Trophoblast cell (in vitro differentiated cells and primary cell): ENCODE measurements around the gene DSG2.

ENCODE experiments used
- DNase-seq, 2 donors: peaks; one replicate each; pipeline ENCODE4 v3.0.0-alpha.2; 2016
- H2AFZ ChIP-seq: 2 replicates; pipeline ENCODE4 v1.6.1; 2013; ENCODE audit warnings: low read length, moderate library complexity, mild to moderate bottlenecking; ENCODE audit not compliant: insufficient read depth, poor library complexity
- H2AK5ac ChIP-seq: 2 replicates; pipeline ENCODE4 v1.6.1; 2013; ENCODE audit warnings: mild to moderate bottlenecking, low read length
- H2BK120ac ChIP-seq: 2 replicates; pipeline ENCODE4 v1.6.1; 2013; ENCODE audit warnings: low read length, mild to moderate bottlenecking, moderate library complexity; ENCODE audit not compliant: insufficient read depth, poor library complexity
- H2BK12ac ChIP-seq: 2 replicates; pipeline ENCODE4 v1.6.1; 2013; ENCODE audit warnings: mild to moderate bottlenecking, low read length, moderate library complexity
- H2BK5ac ChIP-seq: 2 replicates; pipeline ENCODE4 v1.6.1; 2013; ENCODE audit warnings: low read length, low read depth, moderate library complexity, mild to moderate bottlenecking; ENCODE audit not compliant: poor library complexity
- H3K14ac ChIP-seq: 2 replicates; pipeline ENCODE4 v1.6.1; 2013; ENCODE audit warnings: mild to moderate bottlenecking, low read length
- H3K18ac ChIP-seq: 2 replicates; pipeline ENCODE4 v1.6.1; 2013; ENCODE audit warnings: mild to moderate bottlenecking, low read length
- H3K23ac ChIP-seq: 2 replicates; pipeline ENCODE4 v1.6.1; 2013; ENCODE audit warnings: low read length
- H3K27ac ChIP-seq: 2 replicates; pipeline ENCODE4 v1.5.1; 2013; ENCODE audit warnings: low read depth, mild to moderate bottlenecking, inconsistent platforms, low read length, moderate library complexity
- H3K27me3 ChIP-seq: 2 replicates; pipeline ENCODE4 v1.6.1; 2013; ENCODE audit warnings: inconsistent platforms, mild to moderate bottlenecking, low read length, moderate library complexity; ENCODE audit not compliant: insufficient read depth
- H3K36me3 ChIP-seq, 2 experiments: 1 replicate in 1 of 2; 2 replicates in 1 of 2; pipeline ENCODE4 v1.6.1; 2013; ENCODE audit warnings: low read length in 2 of 2, mild to moderate bottlenecking in 2 of 2, moderate library complexity in 1 of 2; ENCODE audit not compliant: insufficient read depth in 2 of 2, control insufficient read depth in 1 of 2
- H3K4ac ChIP-seq: 2 replicates; pipeline ENCODE4 v1.6.1; 2013; ENCODE audit warnings: low read depth, mild to moderate bottlenecking, low read length, moderate library complexity
- H3K4me1 ChIP-seq, 2 experiments: 1 replicate in 1 of 2; 2 replicates in 1 of 2; pipeline ENCODE4 v1.6.1; 2013; ENCODE audit warnings: low read length in 2 of 2, mild to moderate bottlenecking in 2 of 2, moderate library complexity in 1 of 2; ENCODE audit not compliant: insufficient read depth in 2 of 2, control insufficient read depth in 1 of 2
- H3K4me2 ChIP-seq: 2 replicates; pipeline ENCODE4 v1.6.1; 2013; ENCODE audit warnings: inconsistent platforms, mild to moderate bottlenecking, low read length, moderate library complexity
- H3K4me3 ChIP-seq: 2 replicates; pipeline ENCODE4 v1.5.1; 2013; ENCODE audit warnings: mild to moderate bottlenecking, low read depth, low read length, inconsistent platforms
- H3K79me1 ChIP-seq: one replicate; pipeline ENCODE4 v1.6.1; 2013; ENCODE audit warnings: low read length
- H3K79me2 ChIP-seq: 2 replicates; pipeline ENCODE4 v1.6.1; 2013; ENCODE audit warnings: low read length, mild to moderate bottlenecking; ENCODE audit not compliant: control insufficient read depth, insufficient read depth, poor library complexity
- H3K9ac ChIP-seq: 2 replicates; pipeline ENCODE4 v1.6.1; 2013; ENCODE audit warnings: mild to moderate bottlenecking, low read length
- H3K9me3 ChIP-seq: 2 replicates; pipeline ENCODE4 v1.6.1; 2013; ENCODE audit warnings: low read depth, mild to moderate bottlenecking, control low read depth, inconsistent platforms, low read length; ENCODE audit not compliant: insufficient read depth
- H4K12ac ChIP-seq: 2 replicates; pipeline ENCODE4 v1.6.1; 2013; ENCODE audit warnings: low read depth, mild to moderate bottlenecking, low read length, moderate library complexity
- H4K8ac ChIP-seq: 2 replicates; pipeline ENCODE4 v1.6.1; 2013; ENCODE audit warnings: low read depth, mild to moderate bottlenecking, low read length, moderate library complexity
- H4K91ac ChIP-seq: one replicate; pipeline ENCODE4 v1.6.1; 2013; ENCODE audit warnings: low read depth, mild to moderate bottlenecking, low read length, moderate library complexity
- WGBS: extraction: QIAGEN DNeasy Blood & Tissue Kit; methylation state at CpG from one replicate; pipeline ENCODE4 v1.1.7; 2013; ENCODE audit warnings: missing lambda C conversion rate; ENCODE audit not compliant: insufficient read length, insufficient coverage; ENCODE audit errors: extremely low coverage; 5-methylcytosine and 5-hydroxymethylcytosine counted together

Gene DSG2

GRCh38 chr18:31551883-31552282 lies 53.9 kb downstream of the DSG2 start:
- no peak overlapping the region for H3K9ac ChIP-seq

GRCh38 chr18:31553800-31554199 lies 55.8 kb downstream of the DSG2 start:
- no peak overlapping the region for H3K27ac ChIP-seq
- no peaks in the 10 kb centered on the region for H3K79me2 ChIP-seq
- no peaks in the 10 kb centered on the region for H3K79me1 ChIP-seq
- no CpG with 5 or more reads among the region's 6 CpGs for WGBS
- H2AFZ ChIP-seq, result no peak overlapping the region
- no peak overlapping the region for H4K12ac ChIP-seq
- no peak overlapping the region for H4K91ac ChIP-seq
- H3K4me3 ChIP-seq, result no peak overlapping the region
- H3K9ac ChIP-seq, result no peak overlapping the region
- H3K18ac ChIP-seq, result no peak overlapping the region
- peaks cover 0 to 2% of the 10 kb centered on the region in 2 experiments for H3K36me3 ChIP-seq
- H3K14ac ChIP-seq, result no peak overlapping the region
- no peaks in the 10 kb centered on the region for H3K4me1 ChIP-seq
- H3K4me2 ChIP-seq, result no peak overlapping the region
- H2BK5ac ChIP-seq, result no peak overlapping the region
- no peak overlapping the region for H2BK12ac ChIP-seq
- no peak overlapping the region for H2BK120ac ChIP-seq
- DNase-seq, result no peak
- H2AK5ac ChIP-seq, result no peak overlapping the region
- H3K9me3 ChIP-seq, result peaks cover 1% of the 10 kb centered on the region
- no peak overlapping the region for H4K8ac ChIP-seq
- H3K4ac ChIP-seq, result no peak overlapping the region
- H3K23ac ChIP-seq, result no peak overlapping the region
- no peaks in the 10 kb centered on the region for H3K27me3 ChIP-seq

More at GRCh38 chr18:31551883-31552282, 53.9 kb downstream of the DSG2 start:
- H3K23ac ChIP-seq, result no peak overlapping the region
- no peak overlapping the region for H2BK5ac ChIP-seq
- no peak overlapping the region for H4K12ac ChIP-seq
- H3K18ac ChIP-seq, result no peak overlapping the region
- no peaks in the 10 kb centered on the region for H3K79me1 ChIP-seq
- H3K4me2 ChIP-seq, result no peak overlapping the region
- no peak overlapping the region for H4K91ac ChIP-seq
- no peak overlapping the region for H2BK12ac ChIP-seq
- H3K4ac ChIP-seq, result no peak overlapping the region
- peaks cover 0 to 4% of the 10 kb centered on the region in 2 experiments for H3K36me3 ChIP-seq
- no CpG with 5 or more reads among the region's 3 CpGs for WGBS
- H3K27ac ChIP-seq, result no peak overlapping the region
- DNase-seq, result no peak
- H2BK120ac ChIP-seq, result no peak overlapping the region
- no peak overlapping the region for H3K14ac ChIP-seq
- H3K4me3 ChIP-seq, result no peak overlapping the region
- H2AFZ ChIP-seq, result no peak overlapping the region
- no peaks in the 10 kb centered on the region for H3K4me1 ChIP-seq
- H4K8ac ChIP-seq, result no peak overlapping the region
- H3K79me2 ChIP-seq, result no peaks in the 10 kb centered on the region
- peaks cover 1% of the 10 kb centered on the region for H3K9me3 ChIP-seq
- no peak overlapping the region for H2AK5ac ChIP-seq
- H3K27me3 ChIP-seq, result no peaks in the 10 kb centered on the region

DNA sequence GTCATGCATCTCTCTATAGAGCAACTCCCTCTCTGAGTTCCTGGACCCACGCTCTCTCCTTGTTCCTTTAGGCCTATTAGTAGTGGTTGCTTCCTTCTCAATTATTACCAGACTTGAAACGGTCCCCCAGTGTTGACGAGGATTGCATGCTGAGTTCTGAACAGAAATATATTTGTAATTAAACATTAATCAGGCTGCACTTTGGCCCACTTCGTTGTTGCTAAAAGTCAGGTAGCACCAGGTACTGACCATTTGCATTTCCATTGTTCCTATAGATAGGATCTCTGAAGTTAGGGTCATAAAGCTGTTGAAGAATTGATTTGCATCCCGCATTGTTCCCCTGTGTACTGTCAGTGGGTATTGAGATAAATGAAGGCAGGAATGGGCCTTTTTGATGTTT lies 56.8 kb downstream of the DSG2 start:
- no peak overlapping the region for H3K9ac ChIP-seq
- H2BK5ac ChIP-seq, result no peak overlapping the region
- H2AK5ac ChIP-seq, result no peak overlapping the region
- H3K18ac ChIP-seq, result no peak overlapping the region
- no peak overlapping the region for H3K27ac ChIP-seq
- no peak for DNase-seq
- no peak overlapping the region for H3K23ac ChIP-seq
- no peak overlapping the region for H3K4ac ChIP-seq
- H2AFZ ChIP-seq, result no peak overlapping the region
- H3K27me3 ChIP-seq, result no peaks in the 10 kb centered on the region
- H2BK12ac ChIP-seq, result no peak overlapping the region
- no peak overlapping the region for H3K4me2 ChIP-seq
- WGBS, result no CpG with 5 or more reads among the region's 5 CpGs
- H3K79me1 ChIP-seq, result no peaks in the 10 kb centered on the region
- no peaks in the 10 kb centered on the region for H3K79me2 ChIP-seq
- no peak overlapping the region for H4K8ac ChIP-seq
- H3K36me3 ChIP-seq, result no peaks in the 10 kb centered on the region
- no peaks in the 10 kb centered on the region for H3K4me1 ChIP-seq
- H3K9me3 ChIP-seq, result peaks cover 1% of the 10 kb centered on the region
- H4K12ac ChIP-seq, result no peak overlapping the region
- no peak overlapping the region for H2BK120ac ChIP-seq
- no peak overlapping the region for H4K91ac ChIP-seq
- no peak overlapping the region for H3K4me3 ChIP-seq
- no peak overlapping the region for H3K14ac ChIP-seq

- Histone ChIP-seq H3K4ac (no peak overlapping the region), H4K12ac (no peak overlapping the region), H2BK120ac (no peak overlapping the region), H4K91ac (no peak overlapping the region), H2BK5ac (no peak overlapping the region), H3K4me1 (no peaks in the 10 kb centered on the region), H2BK12ac (no peak overlapping the region), H3K27me3 (no peaks in the 10 kb centered on the region), H2AK5ac (no peak overlapping the region), H3K79me2 (no peaks in the 10 kb centered on the region), H3K79me1 (no peaks in the 10 kb centered on the region), H4K8ac (no peak overlapping the region), H3K18ac (no peak overlapping the region), H3K23ac (no peak overlapping the region), H3K36me3 (no peaks in the 10 kb centered on the region), H2AFZ (no peak overlapping the region), H3K9ac (no peak overlapping the region), H3K4me2 (no peak overlapping the region), H3K4me3 (no peak overlapping the region), H3K9me3 (peaks cover 1% of the 10 kb centered on the region), H3K27ac (no peak overlapping the region), H3K14ac (no peak overlapping the region)
- peak; percentile 48 to 90 for DNase-seq
- no CpG with 5 or more reads among the region's 7 CpGs for WGBS
Observed at GRCh38 chr18:31555971-31556747, 58.2 kb downstream of the DSG2 start.
